Activated naive CD4-positive, alpha-beta T cell treated with Interleukin-2 at 50 U/mL for 16 hours (primary cell): ENCODE data around the gene UBE2V1.
A peak's percentile ranks its signal among the peaks of the same experiment; 100 is the strongest.
"Not testable (repeated sequence)": the region's sequence is repeated elsewhere in the genome, so short reads cannot be mapped to it uniquely, and the experiment has no call there.

Experiments
- DNase-seq: peaks from one replicate; pipeline ENCODE4 v3.0.0-alpha.2; 2020

Gene UBE2V1

GRCh38 chr20:50136822-50137599 lies 24.1 kb upstream of the UBE2V1 start:
- DNase-seq: no peak

DNA sequence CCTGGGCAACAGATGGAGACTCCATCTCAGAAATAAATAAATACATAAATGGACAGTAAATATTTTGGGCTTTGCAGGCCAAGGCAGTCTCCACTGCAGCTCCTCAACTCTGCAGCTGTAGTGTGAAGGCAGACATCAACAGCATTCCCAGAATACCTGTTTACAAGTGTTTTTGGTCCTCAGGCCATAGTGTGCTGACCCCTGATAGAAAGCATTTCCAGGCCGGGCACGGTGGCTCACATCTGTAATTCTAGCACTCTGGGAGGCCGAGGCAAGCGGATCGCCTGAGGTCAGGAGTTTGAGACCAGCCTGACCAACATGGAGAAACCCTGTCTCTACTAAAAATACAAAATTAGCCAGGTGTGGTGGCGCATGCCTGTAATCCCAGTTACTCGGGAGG lies 22.2 kb upstream of the UBE2V1 start:
- DNase-seq: not testable (repeated sequence)

DNA sequence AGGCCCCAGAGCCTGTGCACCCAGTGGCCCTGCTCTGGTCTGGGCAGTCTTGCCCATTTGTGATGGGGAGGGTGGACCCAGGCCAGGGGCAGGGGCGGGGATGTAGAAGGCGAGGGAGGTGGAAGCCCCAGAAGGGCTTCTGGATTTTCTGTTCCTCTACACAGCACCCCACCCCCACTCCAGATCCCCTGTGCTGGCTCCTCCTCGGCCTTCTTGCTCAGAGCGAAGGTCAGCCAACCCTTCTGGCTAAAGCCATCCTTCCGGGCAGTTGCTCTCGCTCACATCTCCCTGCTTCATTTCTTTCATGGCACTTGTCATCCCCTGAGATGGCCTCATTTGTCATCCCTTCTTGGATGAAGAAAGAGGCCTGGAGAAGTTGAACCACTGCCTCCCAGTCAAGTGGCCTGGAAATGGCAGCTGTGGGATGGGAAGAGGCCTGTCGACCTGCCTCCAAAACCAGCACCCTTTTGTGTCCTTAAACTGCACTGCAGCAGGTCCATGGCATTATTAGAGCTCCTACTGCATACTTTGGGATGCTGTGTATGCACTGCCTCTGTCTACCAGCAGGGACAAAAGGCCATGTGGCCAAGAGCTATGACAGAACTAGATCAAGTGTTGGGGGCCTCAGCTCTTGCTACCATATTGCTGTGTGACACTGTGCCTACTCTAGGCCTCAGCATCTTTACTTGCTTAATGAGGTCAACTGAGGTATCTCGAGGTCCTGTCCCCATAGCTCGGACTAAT lies 20.7 kb upstream of the UBE2V1 start:
- no peak for DNase-seq

DNA sequence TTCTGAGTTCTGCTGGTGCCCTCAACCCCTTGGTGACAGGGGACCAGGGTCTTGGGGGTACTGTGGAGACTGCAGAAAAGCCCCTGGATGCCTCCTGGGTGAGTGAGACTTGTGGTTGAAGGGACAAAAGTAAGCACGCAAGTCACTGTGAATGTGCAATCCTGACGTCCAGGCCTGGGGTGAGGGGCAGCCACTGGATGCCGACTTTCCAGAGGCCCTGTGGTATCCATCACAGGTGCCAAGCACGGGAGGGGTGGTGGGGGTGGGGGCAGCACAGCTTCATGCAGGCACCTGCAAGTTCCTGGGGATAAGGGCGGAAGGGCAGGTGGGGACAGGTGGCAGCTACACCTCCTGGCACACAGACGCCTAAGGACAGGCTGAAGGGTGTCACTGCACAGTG lies 20.1 kb upstream of the UBE2V1 start:
- no peak for DNase-seq

- DNase-seq: no peak
Measured at GRCh38 chr20:50130995-50131394, 18.0 kb upstream of the UBE2V1 start.

- DNase-seq: no peak
Measured at GRCh38 chr20:50130356-50130723, 17.4 kb upstream of the UBE2V1 start.

- no peak for DNase-seq
Measured at GRCh38 chr20:50129662-50130355, 16.9 kb upstream of the UBE2V1 start.

DNA sequence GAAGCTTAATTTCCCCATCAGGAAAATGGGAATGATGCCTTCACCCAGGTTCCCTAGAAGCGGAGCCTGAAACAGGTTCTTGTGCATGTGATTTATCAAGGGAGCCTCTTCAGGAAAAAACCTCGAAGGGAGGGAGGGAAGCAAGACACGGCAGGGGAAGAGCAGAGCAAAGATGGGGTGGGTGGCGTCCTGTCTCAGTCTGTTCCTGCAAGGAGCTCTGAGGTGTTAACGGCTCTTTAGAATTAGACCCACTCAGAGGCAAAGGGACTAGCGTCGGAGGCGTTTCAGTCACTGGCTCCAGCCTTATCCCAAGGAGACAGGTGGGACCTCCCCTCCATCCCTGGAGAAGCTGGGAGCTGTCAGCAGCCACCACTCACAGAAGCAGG lies 15.6 kb upstream of the UBE2V1 start:
- DNase-seq: no peak

GRCh38 chr20:50127587-50128519 lies 14.9 kb upstream of the UBE2V1 start:
- DNase-seq: no peak

DNA sequence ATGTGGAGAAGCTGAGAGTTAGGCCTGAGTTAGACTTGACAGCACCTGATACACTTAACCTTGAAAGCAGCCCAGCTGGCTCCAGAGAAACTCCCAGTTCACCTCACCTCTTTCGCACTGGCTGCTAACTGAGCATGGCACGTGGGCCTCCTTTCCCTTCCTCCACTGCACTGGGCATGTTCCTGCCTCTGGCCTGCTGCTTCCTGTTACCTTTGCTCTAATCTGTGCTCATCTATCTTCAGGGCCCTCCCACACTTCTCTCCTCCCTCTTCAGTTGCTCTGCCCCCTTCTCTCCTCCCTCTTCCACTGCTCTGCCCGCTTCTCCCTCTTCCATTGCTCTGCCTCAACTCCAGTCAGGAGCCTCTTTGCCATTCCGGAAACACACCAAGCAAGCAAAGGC lies 13.7 kb upstream of the UBE2V1 start:
- DNase-seq: no peak

GRCh38 chr20:50125279-50125678 lies 12.3 kb upstream of the UBE2V1 start:
- no peak for DNase-seq

GRCh38 chr20:50124496-50124895 lies 11.5 kb upstream of the UBE2V1 start:
- DNase-seq: no peak

DNA sequence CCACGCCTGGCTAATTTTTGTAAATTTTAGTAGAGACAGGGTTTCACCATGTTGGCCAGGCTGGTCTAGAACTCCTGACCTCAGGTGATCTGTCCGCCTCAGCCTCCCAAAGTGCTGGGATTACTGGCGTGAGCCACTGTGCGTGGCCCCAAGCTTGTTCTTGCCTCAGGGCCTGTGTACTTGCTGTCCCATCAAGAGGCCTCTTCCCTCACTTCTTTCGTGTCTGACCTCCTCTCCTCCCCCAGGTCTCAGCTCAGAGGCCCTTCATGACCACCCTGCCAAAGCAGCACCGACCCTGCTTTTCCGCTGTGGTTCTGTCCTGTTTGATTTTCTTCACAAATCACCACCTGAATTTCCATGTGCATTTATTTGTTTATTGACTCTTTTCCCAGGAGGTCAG lies 10.5 kb upstream of the UBE2V1 start:
- no peak for DNase-seq

DNA sequence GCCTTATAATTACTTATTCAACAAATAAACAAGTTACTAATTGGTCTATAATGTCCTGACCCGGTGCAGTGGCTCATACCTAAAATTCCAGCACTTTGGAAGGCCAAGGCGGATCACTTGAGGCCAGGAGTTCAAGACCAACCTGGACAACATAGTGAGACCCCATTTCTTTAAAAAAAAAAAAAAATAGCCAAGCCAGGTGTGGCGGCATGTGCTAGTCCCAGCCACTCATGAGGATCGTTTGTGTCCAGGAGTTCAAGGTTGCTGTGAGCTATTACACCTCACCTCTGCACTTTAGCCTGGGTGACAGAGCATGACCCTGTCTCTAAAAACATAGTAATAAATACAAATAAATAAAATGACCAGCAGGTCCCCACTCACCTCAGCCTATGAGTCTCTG lies 9.8 kb upstream of the UBE2V1 start:
- no peak for DNase-seq

- no peak for DNase-seq
Measured at GRCh38 chr20:50121858-50122271, 8.9 kb upstream of the UBE2V1 start.

DNA sequence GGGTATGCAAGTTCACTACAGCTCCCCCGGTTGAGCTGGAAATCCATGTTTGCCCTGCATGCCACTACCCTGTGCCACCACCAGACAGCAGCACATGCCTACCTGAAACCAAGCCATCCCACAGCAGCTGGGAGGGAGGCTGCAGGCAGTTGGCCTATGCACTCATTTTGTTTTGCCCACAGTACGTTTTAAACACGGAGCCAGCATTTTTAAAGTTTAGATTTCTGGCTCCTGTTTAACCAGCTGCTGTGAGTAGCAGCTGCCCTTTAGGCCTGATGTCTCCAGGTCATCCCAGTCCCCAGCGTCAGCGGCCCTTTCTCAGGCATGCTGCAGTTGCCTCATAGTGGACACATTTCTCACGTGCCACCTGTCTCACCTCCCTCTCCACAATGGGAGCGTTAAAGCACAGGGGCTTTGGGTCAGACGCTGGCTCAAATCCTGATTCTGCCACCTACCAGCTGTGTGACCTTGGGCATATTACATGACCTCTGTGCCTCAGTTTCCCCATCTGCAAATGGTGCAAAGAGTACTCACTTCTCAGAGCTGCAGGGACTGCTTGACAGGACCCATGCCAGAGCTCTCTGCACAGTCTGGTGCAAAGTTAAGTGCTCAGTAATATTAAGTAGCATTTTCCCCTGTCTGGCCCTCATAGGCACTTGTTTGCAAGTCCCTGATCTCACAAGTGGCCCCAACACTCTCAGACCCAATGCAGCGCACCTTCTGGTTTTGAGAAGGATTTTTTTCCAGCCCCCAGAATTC lies 8.2 kb upstream of the UBE2V1 start:
- peak; percentile 64 for DNase-seq

DNA sequence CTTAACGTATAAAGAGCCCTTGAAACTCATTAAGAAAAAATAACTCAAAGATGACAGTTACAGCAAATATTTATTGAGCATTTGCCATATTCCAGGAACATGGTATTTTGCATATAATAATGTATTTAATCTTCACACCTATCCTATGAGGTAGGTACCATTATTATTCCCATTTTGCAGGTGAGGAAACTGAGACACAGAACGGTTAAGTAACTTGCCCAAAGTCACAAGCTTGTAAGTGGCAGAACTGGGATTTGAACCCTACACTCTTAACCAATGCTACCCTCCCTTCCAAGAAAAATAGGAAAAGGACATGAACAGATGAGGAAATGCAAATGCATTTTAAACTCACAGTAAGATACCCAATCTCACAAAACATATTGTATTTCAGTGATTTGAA lies 5.3 kb upstream of the UBE2V1 start:
- DNase-seq: no peak

DNA sequence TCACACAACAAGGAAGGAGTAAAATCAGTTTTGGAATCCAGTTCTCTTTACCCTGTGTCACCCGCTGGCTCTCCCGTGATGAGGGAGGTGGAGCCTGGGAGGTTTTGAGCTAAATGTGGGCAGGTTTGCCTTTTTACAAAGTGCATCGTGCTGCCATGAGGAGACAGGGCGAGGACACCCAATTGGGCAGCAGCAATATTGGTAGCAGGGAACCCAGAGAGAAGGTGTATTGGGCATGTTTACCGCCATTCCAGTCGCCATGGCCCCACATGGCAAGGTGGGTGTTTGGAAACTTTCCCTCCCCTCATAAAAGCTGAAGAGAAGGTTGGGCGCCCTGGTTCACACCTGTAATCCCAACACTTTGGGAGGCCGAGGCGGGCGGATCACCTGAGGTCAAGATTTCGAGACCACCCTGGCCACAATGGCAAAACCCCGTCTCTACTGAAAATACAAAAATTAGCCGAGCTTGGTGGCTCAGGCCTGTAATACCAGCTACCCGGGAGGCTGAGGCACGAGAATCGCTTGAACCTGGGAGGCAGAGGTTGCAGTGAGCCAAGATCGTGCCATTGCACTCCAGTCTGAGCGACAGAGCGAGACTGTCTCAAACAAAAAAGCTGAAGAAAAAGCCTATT lies 3.5 kb upstream of the UBE2V1 start:
- DNase-seq: no peak

GRCh38 chr20:50115591-50116367 lies 2.8 kb upstream of the UBE2V1 start:
- DNase-seq: peak; percentile 92

- no peak for DNase-seq
Measured at GRCh38 chr20:50115041-50115512, 2.1 kb upstream of the UBE2V1 start.
